Memory B cell (primary cell): ENCODE results near the gene C1orf74.

Experiments
- ATAC-seq: fragments of 150-1000 bp; cut with Tn5 transposase; 2 replicates; pipeline ENCODE4 v1.10.0; 2021; ENCODE audit warnings: low read depth, mild to moderate bottlenecking, moderate library complexity
- DNase-seq, 2 donors: peaks; one replicate each; pipeline ENCODE4 v3.0.0; 2022; ENCODE audit warnings: low spot score in 2 of 2
- H3K27ac Mint-ChIP-seq: one replicate; pipeline ENCODE4 v1.8.0; 2022; ENCODE audit warnings: mild to moderate bottlenecking, moderate library complexity, mixed read lengths
- H3K27me3 Mint-ChIP-seq: one replicate; pipeline ENCODE4 v1.8.0; 2022; ENCODE audit warnings: mixed read lengths
- H3K36me3 Mint-ChIP-seq: one replicate; pipeline ENCODE4 v1.8.0; 2022; ENCODE audit warnings: mild to moderate bottlenecking, mixed read lengths
- H3K4me1 Mint-ChIP-seq: one replicate; pipeline ENCODE4 v1.8.0; 2022; ENCODE audit warnings: mixed read lengths
- H3K4me3 Mint-ChIP-seq: one replicate; pipeline ENCODE4 v1.8.0; 2022; ENCODE audit warnings: mild to moderate bottlenecking, moderate library complexity, mixed read lengths
- H3K9me3 Mint-ChIP-seq: one replicate; pipeline ENCODE4 v1.8.0; 2022; ENCODE audit warnings: mixed read lengths

The C1orf74 gene

DNA sequence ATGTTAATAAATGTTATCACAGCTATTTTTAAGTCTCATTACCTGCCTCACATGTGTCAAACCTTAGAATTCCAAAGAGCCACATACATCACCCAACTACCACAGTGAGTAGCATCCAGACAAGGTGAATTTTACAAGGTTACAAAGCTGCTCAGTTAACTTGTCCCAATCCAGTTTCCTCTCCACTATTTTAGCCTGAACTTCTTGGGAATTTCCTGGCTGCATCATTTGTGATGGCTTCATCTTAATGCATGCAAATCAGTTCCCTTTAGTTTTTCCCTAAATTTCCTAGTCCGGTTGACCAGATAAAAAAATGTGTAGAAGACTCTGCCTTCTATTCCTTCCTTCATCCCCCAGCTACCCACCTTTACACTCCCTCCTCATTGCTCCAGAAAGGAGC is 29.1 kb downstream of the C1orf74 start:
- Mint-ChIP-seq H3K36me3 (peaks cover 13% of the 10 kb centered on the region), H3K4me1 (peaks cover 49% of the 10 kb centered on the region), H3K4me3 (peak overlapping the region; percentile 97), H3K27me3 (no peaks in the 10 kb centered on the region), H3K9me3 (no peaks in the 10 kb centered on the region), H3K27ac (peak overlapping the region; percentile 85)
- no peak for ATAC-seq
- no peak for DNase-seq

DNA sequence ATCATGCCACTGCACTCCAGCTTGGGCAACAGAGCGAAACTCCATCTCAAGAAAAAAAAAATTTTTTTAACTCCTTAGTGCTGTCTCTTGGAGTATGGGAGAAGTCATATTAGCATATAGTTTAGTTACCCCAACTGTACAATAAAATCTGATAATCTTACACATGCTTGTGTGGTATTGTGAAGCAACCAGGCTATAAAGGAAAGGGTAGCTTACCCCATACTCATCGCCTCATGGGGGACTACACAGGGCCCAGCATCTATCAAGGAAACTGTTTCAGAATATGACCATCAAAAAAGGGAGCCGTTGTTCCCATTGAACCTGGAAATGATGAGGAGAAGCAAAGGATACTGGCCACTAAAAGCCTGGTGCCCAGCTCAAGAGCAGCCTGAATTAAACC is 31.5 kb downstream of the C1orf74 start:
- H3K27ac Mint-ChIP-seq = no peak overlapping the region
- H3K36me3 Mint-ChIP-seq = no peaks in the 10 kb centered on the region
- ATAC-seq = no peak
- peaks cover 35% of the 10 kb centered on the region for H3K4me1 Mint-ChIP-seq
- no peaks in the 10 kb centered on the region for H3K27me3 Mint-ChIP-seq
- no peaks in the 10 kb centered on the region for H3K9me3 Mint-ChIP-seq
- no peak for DNase-seq
- H3K4me3 Mint-ChIP-seq = no peak overlapping the region

DNA sequence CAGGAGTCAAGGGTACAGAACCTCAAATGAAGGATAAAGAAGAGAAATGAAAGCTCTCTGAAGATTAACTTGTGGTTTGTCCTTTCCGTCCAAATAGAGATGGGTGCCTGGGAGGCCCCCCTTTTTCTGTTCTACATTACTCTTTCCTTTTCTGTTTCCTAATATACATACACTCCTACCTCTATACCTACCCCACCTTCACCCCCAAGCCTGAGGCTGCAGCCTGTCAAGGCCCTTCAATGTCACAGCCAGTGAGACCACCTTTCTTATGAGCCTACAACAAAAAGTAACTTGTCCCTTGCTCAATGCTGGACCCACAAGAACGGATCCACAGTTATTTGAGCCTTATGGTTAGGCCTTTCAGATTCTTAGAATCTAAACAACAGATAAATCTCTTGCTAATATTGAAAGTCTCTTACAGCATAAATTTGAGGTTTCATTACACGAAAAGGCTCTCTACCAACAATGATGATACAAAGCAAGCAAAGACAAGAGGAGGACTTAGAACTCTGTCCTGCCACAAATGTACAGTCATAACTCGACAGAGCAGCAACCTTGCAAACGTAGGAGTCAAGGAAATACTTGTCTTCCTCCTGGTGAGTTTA is 32.6 kb downstream of the C1orf74 start:
- no peak for ATAC-seq
- Mint-ChIP-seq H3K36me3 (no peaks in the 10 kb centered on the region), H3K9me3 (no peaks in the 10 kb centered on the region)

DNA sequence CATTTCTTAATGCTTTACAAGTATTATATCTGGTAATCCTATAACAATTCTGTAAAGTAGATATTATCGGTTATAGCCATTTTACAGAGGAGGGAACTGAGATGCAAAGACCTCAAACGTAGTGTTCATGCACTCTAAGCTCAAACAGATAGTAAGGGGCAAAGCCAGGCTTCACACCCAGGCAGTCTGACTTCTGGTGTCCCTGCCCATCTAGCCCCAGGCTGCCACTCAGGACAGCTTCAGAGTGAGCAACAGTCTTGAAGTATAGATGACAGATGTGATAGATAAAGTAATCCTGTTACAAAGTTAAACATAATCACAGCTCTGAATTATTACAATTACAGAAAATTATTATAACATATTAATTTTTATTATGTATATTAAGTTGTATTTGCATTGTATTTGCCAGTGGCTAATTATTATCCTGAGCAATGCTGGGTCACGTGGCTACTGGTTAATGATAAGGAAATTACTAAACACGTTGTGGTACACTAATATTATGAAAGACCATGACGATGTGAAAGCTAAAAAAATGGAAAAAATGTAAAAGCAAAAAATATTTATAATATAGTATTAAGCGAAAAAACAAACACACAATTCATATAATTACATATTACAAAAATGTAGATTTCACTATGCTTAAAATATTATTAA is 34.6 kb downstream of the C1orf74 start:
- H3K36me3 Mint-ChIP-seq = no peaks in the 10 kb centered on the region
- no peak for DNase-seq
- H3K27me3 Mint-ChIP-seq = no peaks in the 10 kb centered on the region
- no peak for ATAC-seq
- no peak overlapping the region for H3K4me3 Mint-ChIP-seq
- peaks cover 18% of the 10 kb centered on the region for H3K4me1 Mint-ChIP-seq
- no peak overlapping the region for H3K27ac Mint-ChIP-seq
- H3K9me3 Mint-ChIP-seq = no peaks in the 10 kb centered on the region

More for the DNA sequence above, 32.6 kb downstream of the C1orf74 start:
- no peaks in the 10 kb centered on the region for H3K27me3 Mint-ChIP-seq
- peaks cover 35% of the 10 kb centered on the region for H3K4me1 Mint-ChIP-seq
- DNase-seq = no peak
- H3K27ac Mint-ChIP-seq = peak overlapping the region; percentile 61
- H3K4me3 Mint-ChIP-seq = peak overlapping the region; percentile 6

DNA sequence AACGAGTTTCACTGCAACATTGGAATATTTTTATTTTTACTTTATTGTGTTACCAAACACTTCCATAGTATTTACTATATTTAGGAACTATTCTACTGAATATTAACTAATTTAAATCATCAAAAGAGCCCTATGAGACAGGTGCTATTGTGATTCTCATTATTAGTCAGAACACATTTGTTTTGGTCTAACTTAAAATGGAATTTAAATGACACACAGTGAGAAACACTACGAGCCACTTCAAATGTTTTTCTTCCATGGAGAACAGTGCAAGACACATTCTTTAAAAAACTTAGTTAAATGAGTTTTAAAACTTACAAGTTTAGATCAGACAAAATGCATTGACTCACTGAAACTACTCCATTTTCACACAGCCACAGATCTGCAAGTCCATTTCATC is 35.2 kb downstream of the C1orf74 start:
- Mint-ChIP-seq H3K9me3 (no peaks in the 10 kb centered on the region), H3K36me3 (no peaks in the 10 kb centered on the region), H3K27me3 (no peaks in the 10 kb centered on the region), H3K27ac (no peak overlapping the region), H3K4me3 (no peak overlapping the region), H3K4me1 (peaks cover 18% of the 10 kb centered on the region)
- no peak for ATAC-seq
- no peak for DNase-seq

DNA sequence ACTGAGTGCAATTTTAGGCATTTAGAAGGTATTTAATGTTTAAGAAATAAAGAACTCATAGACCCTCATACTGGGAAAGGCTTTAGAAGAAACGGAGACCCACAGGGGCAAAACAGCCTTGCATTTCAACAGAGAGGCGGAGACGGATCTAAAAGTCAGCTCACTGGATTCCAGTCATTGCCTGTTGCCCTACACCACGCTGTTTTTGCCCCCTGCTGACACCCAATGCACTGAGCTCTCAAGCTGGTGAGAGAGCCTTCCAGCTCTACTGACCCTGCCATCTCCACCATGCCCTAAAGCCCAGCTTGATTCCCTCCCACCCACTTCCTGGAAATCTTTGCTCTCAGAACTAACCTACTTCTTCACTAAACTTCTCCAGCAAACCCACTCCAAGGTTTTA is 35.7 kb downstream of the C1orf74 start:
- Mint-ChIP-seq H3K36me3 (no peaks in the 10 kb centered on the region), H3K27me3 (no peaks in the 10 kb centered on the region), H3K27ac (peak overlapping the region; percentile 89), H3K9me3 (no peaks in the 10 kb centered on the region), H3K4me1 (peaks cover 18% of the 10 kb centered on the region), H3K4me3 (no peak overlapping the region)
- no peak for DNase-seq
- ATAC-seq = no peak

DNA sequence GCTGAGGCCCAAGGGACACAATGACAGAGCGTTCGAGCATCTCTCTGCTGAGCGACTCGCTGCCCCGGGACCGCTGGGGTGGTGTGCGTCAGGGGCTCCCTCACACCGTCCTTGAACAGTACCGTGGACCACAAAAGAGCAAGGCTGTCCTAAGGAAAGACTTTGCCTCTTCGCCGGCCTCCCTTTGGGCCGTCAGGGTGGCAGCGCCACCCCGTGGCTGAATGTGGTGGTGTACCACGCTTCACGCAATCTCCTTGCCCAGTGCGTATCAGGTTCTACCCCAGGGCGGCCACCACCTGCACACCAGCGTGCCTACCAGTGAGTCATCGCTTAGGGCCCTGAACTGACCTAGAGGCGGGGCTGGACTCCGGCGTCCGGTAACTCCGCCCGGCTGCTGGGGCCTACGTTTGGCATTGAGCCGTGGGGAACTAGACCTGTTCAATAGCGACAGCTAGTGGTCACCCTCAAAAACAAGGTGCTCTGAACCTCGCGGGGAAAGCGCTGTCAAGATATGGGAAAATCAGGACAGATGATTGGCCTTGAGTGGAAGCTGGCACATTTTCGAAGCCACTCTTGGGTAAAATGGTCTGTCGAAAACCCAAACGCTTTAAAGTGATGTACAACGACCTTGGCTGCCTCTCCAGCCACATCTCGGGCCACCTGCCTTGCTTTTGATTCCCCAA is 36.6 kb downstream of the C1orf74 start:
- DNase-seq = peak; percentile 80 to 89
- Mint-ChIP-seq H3K9me3 (no peaks in the 10 kb centered on the region), H3K27ac (peak overlapping the region; percentile 89), H3K4me3 (peak overlapping the region; percentile 91), H3K36me3 (no peaks in the 10 kb centered on the region), H3K4me1 (peaks cover 22% of the 10 kb centered on the region), H3K27me3 (no peaks in the 10 kb centered on the region)
- peak; percentile 92 for ATAC-seq

DNA sequence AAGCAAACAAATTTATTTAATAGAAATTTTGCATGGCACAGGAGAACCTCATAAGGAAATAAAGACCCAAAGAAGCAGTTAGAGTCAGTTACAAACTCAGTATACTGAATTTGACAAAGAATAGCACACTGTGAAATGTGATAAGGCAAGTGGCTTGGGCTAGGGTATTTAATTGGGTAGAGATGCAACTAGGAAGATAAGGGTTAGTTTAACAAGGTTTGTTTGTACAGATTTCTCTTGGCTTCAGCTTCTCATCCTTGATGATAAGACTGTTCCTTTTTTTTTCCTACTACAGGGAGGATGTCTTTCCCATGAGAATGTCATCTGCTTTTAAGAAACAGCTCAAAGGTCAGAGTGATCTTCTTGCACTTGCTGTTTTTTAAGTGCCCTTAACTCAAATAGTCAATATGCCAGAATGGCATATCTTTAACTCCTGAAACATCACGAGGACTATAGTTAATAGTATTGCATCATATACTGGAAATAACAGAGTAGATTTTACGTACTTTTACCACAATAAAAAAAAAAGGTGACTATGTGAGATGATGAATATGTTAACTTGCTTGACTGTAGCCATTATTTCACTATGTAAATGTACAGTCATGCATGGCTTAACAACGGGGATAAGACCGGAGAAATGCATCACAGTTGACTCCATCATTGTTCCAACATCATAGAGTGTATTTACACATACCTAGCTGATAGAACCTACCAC is 37.8 kb downstream of the C1orf74 start:
- ATAC-seq (no peak), DNase-seq (no peak)
- H3K27ac Mint-ChIP-seq = no peak overlapping the region
- no peak overlapping the region for H3K4me3 Mint-ChIP-seq
- no peaks in the 10 kb centered on the region for H3K27me3 Mint-ChIP-seq
- no peaks in the 10 kb centered on the region for H3K9me3 Mint-ChIP-seq
- no peaks in the 10 kb centered on the region for H3K36me3 Mint-ChIP-seq
- H3K4me1 Mint-ChIP-seq = peaks cover 12% of the 10 kb centered on the region

DNA sequence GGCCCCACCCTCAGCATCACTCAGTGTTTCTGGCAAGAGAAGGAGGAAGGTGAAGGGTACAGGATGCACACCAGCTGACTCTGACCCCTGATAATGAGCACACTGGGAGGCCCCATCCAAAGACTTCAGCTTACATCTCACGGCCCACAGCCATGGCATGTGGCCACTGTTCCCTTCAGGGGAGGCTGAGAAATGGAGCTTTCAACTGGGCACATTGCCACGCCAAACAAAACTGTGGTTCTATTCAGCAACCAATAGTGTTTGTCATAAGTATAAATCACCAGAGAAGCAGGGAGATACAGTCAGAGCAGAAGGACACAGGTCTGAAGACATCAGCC is 41.2 kb downstream of the C1orf74 start:
- peak overlapping the region; percentile 36 for H3K27ac Mint-ChIP-seq
- no peaks in the 10 kb centered on the region for H3K36me3 Mint-ChIP-seq
- no peaks in the 10 kb centered on the region for H3K27me3 Mint-ChIP-seq
- no peak overlapping the region for H3K4me3 Mint-ChIP-seq
- peaks cover 6% of the 10 kb centered on the region for H3K4me1 Mint-ChIP-seq
- DNase-seq = no peak
- no peaks in the 10 kb centered on the region for H3K9me3 Mint-ChIP-seq
- ATAC-seq = no peak

DNA sequence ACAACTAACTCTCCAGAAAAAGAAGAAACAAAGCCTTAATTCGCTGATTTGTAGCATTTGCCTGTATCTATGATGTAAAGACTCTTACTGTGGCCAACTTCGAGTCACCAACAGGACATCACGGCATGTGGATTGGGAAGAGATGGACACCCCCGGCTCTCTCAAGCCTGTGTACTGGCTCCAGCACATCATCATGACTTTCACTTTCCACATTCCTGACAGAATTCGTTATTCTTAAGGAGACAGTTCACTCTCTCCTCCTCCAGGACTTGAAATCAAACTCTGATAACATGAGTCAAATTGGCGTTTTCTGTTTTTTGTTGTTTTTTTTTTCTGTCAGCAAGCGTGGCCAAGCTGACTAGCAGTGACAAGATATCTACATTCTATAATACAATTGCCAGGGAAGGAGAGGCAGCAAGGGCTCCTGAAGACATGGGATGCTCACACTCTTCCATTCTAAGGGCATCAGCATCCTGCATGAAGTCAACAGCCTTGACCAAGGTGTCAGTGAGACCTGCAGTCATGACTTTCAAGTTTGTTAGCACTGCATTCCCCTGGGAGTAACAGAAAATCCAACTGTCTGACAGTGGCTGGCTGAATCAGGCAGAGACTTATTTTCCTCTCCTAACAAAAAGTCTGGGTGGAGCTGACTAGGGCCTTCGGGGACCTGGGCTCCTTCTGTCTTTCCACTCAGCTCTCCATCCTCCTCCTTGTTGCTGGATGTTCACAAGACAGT is 41.8 kb downstream of the C1orf74 start:
- peak overlapping the region; percentile 36 for H3K27ac Mint-ChIP-seq
- ATAC-seq = no peak
- H3K27me3 Mint-ChIP-seq = no peaks in the 10 kb centered on the region
- H3K36me3 Mint-ChIP-seq = no peaks in the 10 kb centered on the region
- no peak for DNase-seq
- H3K9me3 Mint-ChIP-seq = no peaks in the 10 kb centered on the region
- peaks cover 4% of the 10 kb centered on the region for H3K4me1 Mint-ChIP-seq
- no peak overlapping the region for H3K4me3 Mint-ChIP-seq

DNA sequence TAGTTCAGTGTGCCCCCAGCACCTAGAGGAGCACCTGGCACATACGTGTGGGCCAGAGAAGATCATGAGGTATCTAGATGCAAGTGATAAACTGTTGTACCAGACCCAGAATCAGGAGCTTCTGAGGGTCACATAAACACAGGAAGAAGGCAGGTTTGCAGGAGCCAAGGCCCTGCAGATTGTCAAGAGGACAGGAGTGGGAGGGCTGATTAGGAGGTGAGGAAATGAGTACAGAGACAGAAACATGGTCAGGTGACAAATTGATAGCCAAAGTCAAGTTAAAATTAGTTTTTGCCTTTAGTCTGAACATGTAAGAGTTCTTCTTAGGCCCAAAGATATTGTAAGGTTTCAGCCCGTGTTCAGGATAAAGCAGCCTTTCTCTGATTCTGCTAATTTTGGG is 42.5 kb downstream of the C1orf74 start:
- DNase-seq (no peak), ATAC-seq (no peak)
- no peaks in the 10 kb centered on the region for H3K9me3 Mint-ChIP-seq
- no peak overlapping the region for H3K4me3 Mint-ChIP-seq
- no peaks in the 10 kb centered on the region for H3K27me3 Mint-ChIP-seq
- H3K27ac Mint-ChIP-seq = no peak overlapping the region
- peaks cover 4% of the 10 kb centered on the region for H3K4me1 Mint-ChIP-seq
- H3K36me3 Mint-ChIP-seq = no peaks in the 10 kb centered on the region

DNA sequence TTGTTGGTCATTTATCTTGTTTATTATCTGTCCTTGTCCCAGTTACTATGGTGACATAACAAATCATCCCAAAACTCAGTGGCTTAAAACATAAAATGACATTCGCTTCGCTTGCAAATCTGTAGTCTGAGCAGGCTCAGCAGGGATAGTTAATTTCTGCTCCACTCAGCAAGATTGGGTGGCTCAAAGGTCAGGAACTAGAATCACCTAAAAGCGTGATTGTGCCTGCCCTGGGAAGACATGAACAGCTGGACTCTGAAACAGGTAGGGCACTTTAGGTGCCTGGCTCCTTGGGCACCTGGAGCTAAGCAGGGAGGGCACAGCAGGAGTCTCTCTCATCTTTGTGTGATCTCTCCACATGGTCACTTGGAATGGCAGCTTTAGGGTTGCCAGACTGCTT is 43.2 kb downstream of the C1orf74 start:
- no peak for DNase-seq
- Mint-ChIP-seq H3K4me3 (no peak overlapping the region), H3K9me3 (no peaks in the 10 kb centered on the region), H3K27me3 (no peaks in the 10 kb centered on the region), H3K27ac (no peak overlapping the region), H3K36me3 (no peaks in the 10 kb centered on the region), H3K4me1 (peaks cover 4% of the 10 kb centered on the region)
- ATAC-seq = no peak

DNA sequence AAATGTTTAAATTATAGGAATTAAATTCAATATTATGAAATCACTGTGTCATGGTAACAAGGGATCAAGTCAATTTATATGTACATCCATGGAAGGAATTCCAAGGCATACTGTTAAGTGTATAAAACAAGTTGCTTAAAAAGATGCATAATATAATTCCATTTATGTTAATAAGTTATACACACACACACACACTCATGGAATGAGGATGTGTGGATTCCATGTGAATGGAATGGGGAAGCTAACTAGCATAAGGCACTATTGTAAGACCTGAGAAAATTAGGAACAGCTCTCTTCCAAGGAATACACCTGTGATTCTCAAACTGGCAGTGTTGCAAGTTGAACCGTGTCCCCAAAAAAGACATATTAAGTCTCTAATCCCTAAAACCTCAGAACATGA is 46.1 kb downstream of the C1orf74 start:
- H3K4me3 Mint-ChIP-seq = no peak overlapping the region
- H3K9me3 Mint-ChIP-seq = no peaks in the 10 kb centered on the region
- no peaks in the 10 kb centered on the region for H3K27me3 Mint-ChIP-seq
- H3K4me1 Mint-ChIP-seq = peaks cover 10% of the 10 kb centered on the region
- H3K27ac Mint-ChIP-seq = no peak overlapping the region
- H3K36me3 Mint-ChIP-seq = no peaks in the 10 kb centered on the region
- ATAC-seq (no peak), DNase-seq (no peak)

DNA sequence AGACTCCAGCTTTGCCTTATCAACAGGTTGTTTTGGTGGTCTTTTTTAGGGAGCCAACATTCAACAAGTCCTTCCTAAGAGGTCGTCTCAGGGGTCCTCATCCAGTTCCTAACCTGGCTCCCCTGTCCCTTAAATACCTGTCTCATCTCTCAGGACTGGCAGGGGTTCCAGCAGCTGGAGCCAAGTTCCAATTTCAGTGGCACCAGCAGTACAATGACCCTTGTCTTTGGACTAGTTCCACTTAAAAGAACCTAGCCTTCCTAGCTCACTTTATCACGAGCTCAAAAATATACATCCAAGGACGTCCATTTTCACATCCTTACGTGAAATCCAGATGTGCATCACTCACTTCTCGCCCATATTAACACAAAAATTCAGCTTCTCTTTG is 47.2 kb downstream of the C1orf74 start:
- no peaks in the 10 kb centered on the region for H3K9me3 Mint-ChIP-seq
- no peak overlapping the region for H3K27ac Mint-ChIP-seq
- H3K4me1 Mint-ChIP-seq = peaks cover 6% of the 10 kb centered on the region
- no peak overlapping the region for H3K4me3 Mint-ChIP-seq
- H3K27me3 Mint-ChIP-seq = no peaks in the 10 kb centered on the region
- no peak for DNase-seq
- ATAC-seq = no peak
- H3K36me3 Mint-ChIP-seq = no peaks in the 10 kb centered on the region
